HG02642 (cell line): ENCODE data around the gene UBE2F.
"Not testable (repeated sequence)": the region's sequence is repeated elsewhere in the genome, so short reads cannot be mapped to it uniquely, and the experiment has no call there.

ENCODE experiments used
- ATAC-seq: cut with Tn5 transposase; IDR thresholded peaks from one replicate; pipeline ENCODE4 v1.9.1; 2021; ENCODE audit warnings: mild to moderate bottlenecking; ENCODE audit not compliant: unreplicated experiment, poor library complexity

The UBE2F gene

GRCh38 chr2:237943395-237944094 lies 23.3 kb upstream of the UBE2F start:
- no peak for ATAC-seq

- ATAC-seq = no peak
These were observed 22.5 kb upstream of the UBE2F start for GRCh38 chr2:237944302-237944701.

GRCh38 chr2:237946423-237946822 lies 20.4 kb upstream of the UBE2F start:
- ATAC-seq = no peak

GRCh38 chr2:237951354-237951753 lies 15.5 kb upstream of the UBE2F start:
- not testable (repeated sequence) for ATAC-seq

- no peak for ATAC-seq
These were observed 14.9 kb upstream of the UBE2F start for GRCh38 chr2:237951878-237952277.

- no peak for ATAC-seq
These were observed 14.0 kb upstream of the UBE2F start for GRCh38 chr2:237952851-237953250.

- ATAC-seq = no peak
These were observed 11.0 kb upstream of the UBE2F start for GRCh38 chr2:237955640-237956401.

- ATAC-seq = no peak
These were observed 10.4 kb upstream of the UBE2F start for GRCh38 chr2:237956402-237956736.

- no peak for ATAC-seq
These were observed 5.2 kb upstream of the UBE2F start for GRCh38 chr2:237961637-237962036.

- no peak for ATAC-seq
These were observed 4.3 kb upstream of the UBE2F start for GRCh38 chr2:237962432-237963084.

GRCh38 chr2:237963490-237963991 lies 3.3 kb upstream of the UBE2F start:
- ATAC-seq = not testable (repeated sequence)

- no peak for ATAC-seq
These were observed 2.6 kb upstream of the UBE2F start for GRCh38 chr2:237964194-237964577.

GRCh38 chr2:237964578-237965404 lies 2.0 kb upstream of the UBE2F start:
- no peak for ATAC-seq

GRCh38 chr2:237965844-237966243 lies 970 bp upstream of the UBE2F start:
- not testable (repeated sequence) for ATAC-seq

- ATAC-seq = peak; percentile 29
These were observed 607 bp upstream of the UBE2F start for GRCh38 chr2:237966250-237966564.

- peak; percentile 0 for ATAC-seq
These were observed 693 bp downstream of the UBE2F start for GRCh38 chr2:237967463-237967951.

GRCh38 chr2:237968048-237968862 lies 1.4 kb downstream of the UBE2F start:
- peak; percentile 32 for ATAC-seq

- no peak for ATAC-seq
These were observed 4.8 kb downstream of the UBE2F start for GRCh38 chr2:237971661-237972060.

GRCh38 chr2:237972211-237972610 lies 5.4 kb downstream of the UBE2F start:
- ATAC-seq = no peak

- no peak for ATAC-seq
These were observed 6.1 kb downstream of the UBE2F start for GRCh38 chr2:237972936-237973335.
